ENCODE measurements around the gene NINJ1. TPM values are rescaled to one million over a fixed set of nuclear protein-coding genes. Genes with fewer than 3 reads are reported as not detected.

Gene NINJ1
- total RNA-seq (56.2 and 59.9 TPM in 2 replicates), polyA plus RNA-seq (7.2 and 19.5 TPM in 2 replicates), polyA minus RNA-seq (ENCODE audit: low replicate concordance) (32.1 and 73.7 TPM in 2 replicates)
- 20.6 and 58.0 TPM in 2 replicates for polyA plus RNA-seq (2012)

- Histone ChIP-seq H4K20me1 (ENCODE audit: control insufficient read depth, extremely low read depth, insufficient read depth, low read length) (no peaks in the 10 kb centered on the region), H3K9me3 (ENCODE audit: control insufficient read depth, insufficient read depth, low read depth, low read length) (no peaks in the 10 kb centered on the region), H2AFZ (ENCODE audit: low read length) (peak within 1 kb of the TSS; percentile 89), H3K4me2 (ENCODE audit: extremely low read depth, insufficient read depth, low read length) (peak within 1 kb of the TSS; percentile 98), H3K27ac (ENCODE audit: insufficient read depth, low read length) (peak within 1 kb of the TSS; percentile 88), H3K4me1 (ENCODE audit: control insufficient read depth, extremely low read depth, insufficient read depth, low read length) (peaks cover 17% of the 10 kb centered on the region), H3K27me3 (ENCODE audit: control insufficient read depth, insufficient read depth, low read length) (no peaks in the 10 kb centered on the region), H3K36me3 (ENCODE audit: control insufficient read depth, insufficient read depth, low read length) (no peaks in the 10 kb centered on the region), H3K79me2 (ENCODE audit: control insufficient read depth, insufficient read depth, low read length) (peaks cover 2% of the 10 kb centered on the region), H3K9ac (ENCODE audit: insufficient read depth, low read length) (peak within 1 kb of the TSS; percentile 92), H3K4me3 (replicated peaks in 1 of 4; ENCODE audit: control extremely low read depth in 1 of 4, insufficient read depth in 1 of 4, low read depth in 3 of 4, low read length in 4 of 4) (peak within 1 kb of the TSS; percentile 57 to 83 (median 77))
- peak; percentile 59 to 63 for DNase-seq (ENCODE audit: low read depth in 2 of 2)
- TF ChIP-seq CTCF (conservative IDR thresholded peaks at IDR 0.05 in 1 of 2, IDR thresholded peaks at IDR 0.05 in 1 of 2; ENCODE audit: low read depth in 1 of 2, low read length in 2 of 2): no peak
- TF ChIP-seq EZH2 (IDR thresholded peaks at IDR 0.05; ENCODE audit: low read length, missing control alignments): no peak
Measured at GRCh38 chr9:93134015-93134739, at the start of gene NINJ1. TSS of gene NINJ1 (minus strand) at chr9:93134251. CDS start at chr9:93134217, 34 bp downstream.

GRCh38 chr9:93183131-93183662 is 49.1 kb upstream of the NINJ1 start:
- H4K20me1 ChIP-seq (ENCODE audit: control insufficient read depth, extremely low read depth, insufficient read depth, low read length): no peaks in the 10 kb centered on the region
- H3K27me3 ChIP-seq (ENCODE audit: control insufficient read depth, insufficient read depth, low read length): peaks cover 16% of the 10 kb centered on the region
- DNase-seq (ENCODE audit: low read depth in 2 of 2): no peak
- H3K4me1 ChIP-seq (ENCODE audit: control insufficient read depth, extremely low read depth, insufficient read depth, low read length): no peaks in the 10 kb centered on the region
- no peaks in the 10 kb centered on the region for H3K9me3 ChIP-seq (ENCODE audit: control insufficient read depth, insufficient read depth, low read depth, low read length)
- TF ChIP-seq EZH2 (IDR thresholded peaks at IDR 0.05; ENCODE audit: low read length, missing control alignments): no peak
- no peak for TF ChIP-seq CTCF (conservative IDR thresholded peaks at IDR 0.05 in 1 of 2, IDR thresholded peaks at IDR 0.05 in 1 of 2; ENCODE audit: low read depth in 1 of 2, low read length in 2 of 2)
- H3K27ac ChIP-seq (ENCODE audit: insufficient read depth, low read length): no peak overlapping the region
- no peak overlapping the region for H3K9ac ChIP-seq (ENCODE audit: insufficient read depth, low read length)
- H3K4me2 ChIP-seq (ENCODE audit: extremely low read depth, insufficient read depth, low read length): no peak overlapping the region
- no peak overlapping the region for H2AFZ ChIP-seq (ENCODE audit: low read length)
- H3K36me3 ChIP-seq (ENCODE audit: control insufficient read depth, insufficient read depth, low read length): no peaks in the 10 kb centered on the region
- no peak overlapping the region for H3K4me3 ChIP-seq (replicated peaks in 1 of 4; ENCODE audit: control extremely low read depth in 1 of 4, insufficient read depth in 1 of 4, low read depth in 3 of 4, low read length in 4 of 4)
- H3K79me2 ChIP-seq (ENCODE audit: control insufficient read depth, insufficient read depth, low read length): no peaks in the 10 kb centered on the region

- Histone ChIP-seq H3K4me3 (replicated peaks in 1 of 4; ENCODE audit: control extremely low read depth in 1 of 4, insufficient read depth in 1 of 4, low read depth in 3 of 4, low read length in 4 of 4) (no peak overlapping the region), H3K4me1 (ENCODE audit: control insufficient read depth, extremely low read depth, insufficient read depth, low read length) (no peaks in the 10 kb centered on the region), H4K20me1 (ENCODE audit: control insufficient read depth, extremely low read depth, insufficient read depth, low read length) (no peaks in the 10 kb centered on the region), H3K27me3 (ENCODE audit: control insufficient read depth, insufficient read depth, low read length) (peaks cover 16% of the 10 kb centered on the region), H3K27ac (ENCODE audit: insufficient read depth, low read length) (no peak overlapping the region), H3K9ac (ENCODE audit: insufficient read depth, low read length) (no peak overlapping the region), H3K79me2 (ENCODE audit: control insufficient read depth, insufficient read depth, low read length) (no peaks in the 10 kb centered on the region), H3K9me3 (ENCODE audit: control insufficient read depth, insufficient read depth, low read depth, low read length) (no peaks in the 10 kb centered on the region), H2AFZ (ENCODE audit: low read length) (no peak overlapping the region), H3K36me3 (ENCODE audit: control insufficient read depth, insufficient read depth, low read length) (no peaks in the 10 kb centered on the region), H3K4me2 (ENCODE audit: extremely low read depth, insufficient read depth, low read length) (no peak overlapping the region)
- DNase-seq (ENCODE audit: low read depth in 2 of 2): no peak
- TF ChIP-seq CTCF (conservative IDR thresholded peaks at IDR 0.05 in 1 of 2, IDR thresholded peaks at IDR 0.05 in 1 of 2; ENCODE audit: low read depth in 1 of 2, low read length in 2 of 2) (no peak), EZH2 (IDR thresholded peaks at IDR 0.05; ENCODE audit: low read length, missing control alignments) (no peak)
Measured at GRCh38 chr9:93182572-93182971, 48.5 kb upstream of the NINJ1 start.
